Measurements from ENCODE around the gene SIGLEC8. TPM values are rescaled to one million over a fixed set of nuclear protein-coding genes. Genes with fewer than 3 reads are reported as not detected.

SIGLEC8 gene
- total and polyA plus RNA-seq, 9 of the 15 experiments (the other 6 are each of a cell fraction or from before 2014, with no cell fraction given): 0.04 to 0.65 (median 0.39) TPM

GRCh38 chr19:51422053-51422448 lies 36.2 kb downstream of the SIGLEC8 start (continued):
- TF ChIP-seq PRMT5 (CRISPR knock-in tag; IDR thresholded peaks at IDR 0.05) (peak; percentile 97), E2F8 (IDR thresholded peaks at IDR 0.05; ENCODE audit: low read depth, partially characterized antibody) (peak; percentile 35), ZNF175 (CRISPR knock-in tag; IDR thresholded peaks at IDR 0.05; ENCODE audit: low read depth) (0 out of 2 replicates have a peak, but pooled peaks have one; percentile 38), EP300 (IDR thresholded peaks at IDR 0.05; ENCODE audit: low read length) (peak; percentile 18; the same call in 1 of the 2 replicates), E2F3 (CRISPR knock-in tag; IDR thresholded peaks at IDR 0.05) (0 out of 2 replicates have a peak, but pooled peaks have one; percentile 23), ZNF253 (CRISPR knock-in tag; conservative IDR thresholded peaks at IDR 0.05) (no peak), ZBTB11 (CRISPR knock-in tag; IDR thresholded peaks at IDR 0.05) (0 out of 6 replicates have a peak, but pooled peaks of 1 of the 3 experiments have one; percentile 23), IRF1 (CRISPR knock-in tag; IDR thresholded peaks at IDR 0.05; ENCODE audit: borderline replicate concordance) (peak; percentile 92; the same call in 1 of the 2 replicates)
- TF ChIP-seq, protein P1, sequence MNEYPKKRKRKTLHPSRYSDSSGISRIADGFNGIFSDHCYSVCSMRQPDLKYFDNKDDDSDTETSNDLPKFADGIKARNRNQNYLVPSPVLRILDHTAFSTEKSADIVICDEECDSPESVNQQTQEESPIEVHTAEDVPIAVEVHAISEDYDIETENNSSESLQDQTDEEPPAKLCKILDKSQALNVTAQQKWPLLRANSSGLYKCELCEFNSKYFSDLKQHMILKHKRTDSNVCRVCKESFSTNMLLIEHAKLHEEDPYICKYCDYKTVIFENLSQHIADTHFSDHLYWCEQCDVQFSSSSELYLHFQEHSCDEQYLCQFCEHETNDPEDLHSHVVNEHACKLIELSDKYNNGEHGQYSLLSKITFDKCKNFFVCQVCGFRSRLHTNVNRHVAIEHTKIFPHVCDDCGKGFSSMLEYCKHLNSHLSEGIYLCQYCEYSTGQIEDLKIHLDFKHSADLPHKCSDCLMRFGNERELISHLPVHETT (CRISPR knock-in tag; conservative IDR thresholded peaks at IDR 0.05 in 1 of 2, IDR thresholded peaks at IDR 0.05 in 1 of 2): 0 out of 4 replicates have a peak, but pooled peaks of 1 of the 2 experiments have one; percentile 44

Data from K562 (cell line).